Trophoblast cell (in vitro differentiated cells and primary cell): ENCODE measurements around the gene ZC3H18.

ENCODE experiments used
- DNase-seq, 2 donors: peaks; one replicate each; pipeline ENCODE4 v3.0.0-alpha.2; 2016
- H2AFZ ChIP-seq: 2 replicates; pipeline ENCODE4 v1.6.1; 2013; ENCODE audit warnings: low read length, moderate library complexity, mild to moderate bottlenecking; ENCODE audit not compliant: insufficient read depth, poor library complexity
- H2AK5ac ChIP-seq: 2 replicates; pipeline ENCODE4 v1.6.1; 2013; ENCODE audit warnings: mild to moderate bottlenecking, low read length
- H2BK120ac ChIP-seq: 2 replicates; pipeline ENCODE4 v1.6.1; 2013; ENCODE audit warnings: low read length, mild to moderate bottlenecking, moderate library complexity; ENCODE audit not compliant: insufficient read depth, poor library complexity
- H2BK12ac ChIP-seq: 2 replicates; pipeline ENCODE4 v1.6.1; 2013; ENCODE audit warnings: mild to moderate bottlenecking, low read length, moderate library complexity
- H2BK5ac ChIP-seq: 2 replicates; pipeline ENCODE4 v1.6.1; 2013; ENCODE audit warnings: low read length, low read depth, moderate library complexity, mild to moderate bottlenecking; ENCODE audit not compliant: poor library complexity
- H3K14ac ChIP-seq: 2 replicates; pipeline ENCODE4 v1.6.1; 2013; ENCODE audit warnings: mild to moderate bottlenecking, low read length
- H3K18ac ChIP-seq: 2 replicates; pipeline ENCODE4 v1.6.1; 2013; ENCODE audit warnings: mild to moderate bottlenecking, low read length
- H3K23ac ChIP-seq: 2 replicates; pipeline ENCODE4 v1.6.1; 2013; ENCODE audit warnings: low read length
- H3K27ac ChIP-seq: 2 replicates; pipeline ENCODE4 v1.5.1; 2013; ENCODE audit warnings: low read depth, mild to moderate bottlenecking, inconsistent platforms, low read length, moderate library complexity
- H3K27me3 ChIP-seq: 2 replicates; pipeline ENCODE4 v1.6.1; 2013; ENCODE audit warnings: inconsistent platforms, mild to moderate bottlenecking, low read length, moderate library complexity; ENCODE audit not compliant: insufficient read depth
- H3K36me3 ChIP-seq, 2 experiments: 1 replicate in 1 of 2; 2 replicates in 1 of 2; pipeline ENCODE4 v1.6.1; 2013; ENCODE audit warnings: low read length in 2 of 2, mild to moderate bottlenecking in 2 of 2, moderate library complexity in 1 of 2; ENCODE audit not compliant: insufficient read depth in 2 of 2, control insufficient read depth in 1 of 2
- H3K4ac ChIP-seq: 2 replicates; pipeline ENCODE4 v1.6.1; 2013; ENCODE audit warnings: low read depth, mild to moderate bottlenecking, low read length, moderate library complexity
- H3K4me1 ChIP-seq, 2 experiments: 1 replicate in 1 of 2; 2 replicates in 1 of 2; pipeline ENCODE4 v1.6.1; 2013; ENCODE audit warnings: low read length in 2 of 2, mild to moderate bottlenecking in 2 of 2, moderate library complexity in 1 of 2; ENCODE audit not compliant: insufficient read depth in 2 of 2, control insufficient read depth in 1 of 2
- H3K4me2 ChIP-seq: 2 replicates; pipeline ENCODE4 v1.6.1; 2013; ENCODE audit warnings: inconsistent platforms, mild to moderate bottlenecking, low read length, moderate library complexity
- H3K4me3 ChIP-seq: 2 replicates; pipeline ENCODE4 v1.5.1; 2013; ENCODE audit warnings: mild to moderate bottlenecking, low read depth, low read length, inconsistent platforms
- H3K79me1 ChIP-seq: one replicate; pipeline ENCODE4 v1.6.1; 2013; ENCODE audit warnings: low read length
- H3K79me2 ChIP-seq: 2 replicates; pipeline ENCODE4 v1.6.1; 2013; ENCODE audit warnings: low read length, mild to moderate bottlenecking; ENCODE audit not compliant: control insufficient read depth, insufficient read depth, poor library complexity
- H3K9ac ChIP-seq: 2 replicates; pipeline ENCODE4 v1.6.1; 2013; ENCODE audit warnings: mild to moderate bottlenecking, low read length
- H3K9me3 ChIP-seq: 2 replicates; pipeline ENCODE4 v1.6.1; 2013; ENCODE audit warnings: low read depth, mild to moderate bottlenecking, control low read depth, inconsistent platforms, low read length; ENCODE audit not compliant: insufficient read depth
- H4K12ac ChIP-seq: 2 replicates; pipeline ENCODE4 v1.6.1; 2013; ENCODE audit warnings: low read depth, mild to moderate bottlenecking, low read length, moderate library complexity
- H4K8ac ChIP-seq: 2 replicates; pipeline ENCODE4 v1.6.1; 2013; ENCODE audit warnings: low read depth, mild to moderate bottlenecking, low read length, moderate library complexity
- H4K91ac ChIP-seq: one replicate; pipeline ENCODE4 v1.6.1; 2013; ENCODE audit warnings: low read depth, mild to moderate bottlenecking, low read length, moderate library complexity
- WGBS: extraction: QIAGEN DNeasy Blood & Tissue Kit; methylation state at CpG from one replicate; pipeline ENCODE4 v1.1.7; 2013; ENCODE audit warnings: missing lambda C conversion rate; ENCODE audit not compliant: insufficient read length, insufficient coverage; ENCODE audit errors: extremely low coverage; 5-methylcytosine and 5-hydroxymethylcytosine counted together

Gene ZC3H18

DNA sequence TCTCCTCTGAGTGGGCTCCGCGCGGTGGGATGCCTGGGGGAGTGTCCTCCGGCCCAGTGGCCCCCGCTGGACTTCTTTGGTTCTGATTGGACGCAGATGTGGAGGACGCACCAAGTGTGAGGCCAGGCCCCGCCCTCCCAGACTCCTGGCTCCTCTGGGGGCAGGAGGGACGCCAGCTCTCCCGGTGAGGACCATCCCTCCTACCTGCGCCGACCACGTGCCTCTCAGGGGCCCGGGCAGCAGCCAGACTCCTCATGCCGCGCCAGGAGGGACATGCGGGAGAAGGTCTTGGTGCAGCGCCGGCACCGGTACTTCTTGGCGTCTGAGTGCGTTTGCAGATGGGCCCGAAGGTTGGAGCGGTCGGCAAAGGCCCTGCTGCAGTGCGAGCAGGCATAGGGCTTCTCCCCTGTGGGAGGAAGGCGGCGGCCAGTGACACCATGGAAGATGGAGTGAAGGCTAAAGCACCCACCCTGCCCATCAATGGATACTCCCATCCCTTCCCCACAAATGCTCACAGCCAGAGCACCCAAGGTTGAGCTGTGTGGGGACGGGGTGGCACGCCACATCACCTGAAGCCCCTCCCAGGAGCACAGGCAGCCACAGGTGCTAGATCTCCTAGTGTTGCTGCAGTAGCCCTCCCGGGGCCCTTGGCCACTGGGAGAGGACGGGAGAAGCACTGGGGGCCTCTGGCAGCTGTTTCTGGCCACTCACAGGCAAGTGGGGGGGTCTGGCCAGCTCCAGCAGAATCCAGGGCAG lies 108.2 kb downstream of the ZC3H18 start:
- no peak for DNase-seq
- Histone ChIP-seq H3K36me3 (peaks cover 3 to 9% of the 10 kb centered on the region in 2 experiments), H3K9me3 (no peaks in the 10 kb centered on the region), H2BK12ac (no peak overlapping the region), H2AK5ac (no peak overlapping the region), H3K79me2 (no peaks in the 10 kb centered on the region), H3K9ac (no peak overlapping the region), H2BK5ac (no peak overlapping the region), H4K12ac (no peak overlapping the region), H3K14ac (no peak overlapping the region), H3K18ac (no peak overlapping the region), H3K79me1 (no peaks in the 10 kb centered on the region), H3K4me1 (peaks cover 0 to 6% of the 10 kb centered on the region in 2 experiments), H2BK120ac (no peak overlapping the region), H3K4ac (no peak overlapping the region), H3K4me2 (no peak overlapping the region), H4K91ac (no peak overlapping the region), H3K27ac (no peak overlapping the region), H3K27me3 (no peaks in the 10 kb centered on the region), H3K4me3 (no peak overlapping the region), H2AFZ (no peak overlapping the region), H3K23ac (no peak overlapping the region), H4K8ac (no peak overlapping the region)
- WGBS: no CpG with 5 or more reads among the region's 32 CpGs

DNA sequence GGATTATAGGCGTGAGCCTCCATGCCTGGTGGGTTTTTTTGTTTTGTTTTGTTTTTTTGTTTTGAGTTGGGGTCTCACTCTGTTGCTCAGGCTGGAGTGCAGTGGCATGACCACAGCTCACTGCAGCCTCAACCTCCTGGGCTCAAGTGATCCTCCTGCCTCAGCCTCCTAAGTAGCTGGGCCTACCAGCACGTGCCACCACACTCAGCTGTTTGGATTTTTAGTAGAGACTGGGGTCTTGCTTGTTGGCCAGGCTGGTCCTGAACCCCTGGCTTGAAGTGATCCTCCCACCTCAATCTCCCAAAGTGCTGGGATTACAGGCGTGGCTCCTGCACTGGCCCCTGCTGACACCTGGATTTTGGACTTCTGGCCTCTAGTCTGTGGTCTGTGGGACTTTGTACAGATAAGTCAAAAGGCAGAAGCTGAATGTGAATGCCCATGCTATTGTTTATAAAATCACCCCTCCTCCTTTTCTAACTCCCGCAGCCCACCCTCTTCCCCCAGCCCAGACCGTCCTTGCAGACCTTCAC lies 110.4 kb downstream of the ZC3H18 start:
- H2AK5ac ChIP-seq: no peak overlapping the region
- H3K36me3 ChIP-seq: peaks cover 0 to 9% of the 10 kb centered on the region in 2 experiments
- no CpG with 5 or more reads among the region's 5 CpGs for WGBS
- no peak overlapping the region for H3K4me3 ChIP-seq
- H2BK120ac ChIP-seq: no peak overlapping the region
- H3K27me3 ChIP-seq: peaks cover 5% of the 10 kb centered on the region
- no peak for DNase-seq
- H3K27ac ChIP-seq: no peak overlapping the region
- no peak overlapping the region for H2AFZ ChIP-seq
- no peak overlapping the region for H4K8ac ChIP-seq
- H3K9ac ChIP-seq: no peak overlapping the region
- H3K79me1 ChIP-seq: no peaks in the 10 kb centered on the region
- peaks cover 2% of the 10 kb centered on the region for H3K9me3 ChIP-seq
- H4K91ac ChIP-seq: no peak overlapping the region
- no peak overlapping the region for H2BK5ac ChIP-seq
- H3K14ac ChIP-seq: no peak overlapping the region
- peaks cover 0 to 6% of the 10 kb centered on the region in 2 experiments for H3K4me1 ChIP-seq
- H2BK12ac ChIP-seq: no peak overlapping the region
- no peak overlapping the region for H3K4ac ChIP-seq
- H3K23ac ChIP-seq: no peak overlapping the region
- no peak overlapping the region for H4K12ac ChIP-seq
- no peak overlapping the region for H3K18ac ChIP-seq
- no peaks in the 10 kb centered on the region for H3K79me2 ChIP-seq
- H3K4me2 ChIP-seq: no peak overlapping the region

DNA sequence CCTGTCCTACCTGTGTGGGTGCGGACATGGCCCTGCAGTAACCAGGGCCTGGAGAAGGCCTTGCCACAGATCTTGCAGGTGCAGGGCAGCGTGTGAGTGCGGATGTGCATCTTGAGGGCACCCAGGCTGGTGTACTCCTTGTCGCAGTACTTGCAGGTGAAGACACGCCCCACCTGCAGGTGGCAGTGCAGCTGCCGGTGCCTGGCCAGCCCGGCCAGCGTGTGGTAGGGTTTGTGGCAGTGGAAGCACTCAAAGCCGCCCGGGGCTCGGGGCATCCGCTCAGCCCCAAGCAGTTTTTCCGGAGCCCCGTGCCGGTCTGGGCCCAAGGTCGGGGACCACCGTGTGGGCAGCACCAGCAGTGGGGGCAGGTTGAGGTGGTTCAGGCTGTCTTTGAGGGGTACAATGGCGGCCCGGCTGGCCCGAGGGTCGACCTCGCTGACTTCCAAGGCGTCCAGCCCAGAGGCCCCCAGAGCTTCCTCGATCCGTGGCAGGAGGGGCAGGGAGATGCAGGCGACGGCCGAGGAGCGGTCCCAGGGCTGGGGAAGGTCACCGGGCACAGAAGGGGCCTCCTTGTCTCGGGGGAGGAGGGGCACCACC lies 111.0 kb downstream of the ZC3H18 start:
- no peak overlapping the region for H4K91ac ChIP-seq
- no peak overlapping the region for H2BK12ac ChIP-seq
- peaks cover 4% of the 10 kb centered on the region for H3K9me3 ChIP-seq
- H3K9ac ChIP-seq: no peak overlapping the region
- H3K23ac ChIP-seq: no peak overlapping the region
- H2BK120ac ChIP-seq: no peak overlapping the region
- no peak overlapping the region for H3K4ac ChIP-seq
- no CpG with 5 or more reads among the region's 31 CpGs for WGBS
- H3K27ac ChIP-seq: no peak overlapping the region
- peak in 1 of 2 donors; percentile 41 for DNase-seq
- no peak overlapping the region for H4K8ac ChIP-seq
- peaks cover 2 to 11% of the 10 kb centered on the region in 2 experiments for H3K4me1 ChIP-seq
- peaks cover 0 to 4% of the 10 kb centered on the region in 2 experiments for H3K36me3 ChIP-seq
- H3K79me2 ChIP-seq: no peaks in the 10 kb centered on the region
- no peak overlapping the region for H3K18ac ChIP-seq
- peaks cover 5% of the 10 kb centered on the region for H3K27me3 ChIP-seq
- H2AK5ac ChIP-seq: no peak overlapping the region
- no peak overlapping the region for H3K14ac ChIP-seq
- H2BK5ac ChIP-seq: no peak overlapping the region
- no peaks in the 10 kb centered on the region for H3K79me1 ChIP-seq
- no peak overlapping the region for H4K12ac ChIP-seq
- H3K4me2 ChIP-seq: no peak overlapping the region
- H3K4me3 ChIP-seq: no peak overlapping the region
- no peak overlapping the region for H2AFZ ChIP-seq
